Right ventricle myocardium inferior (tissue), 1 donor: ENCODE measurements around the gene SPTLC3. TPM values are rescaled to one million over a fixed set of nuclear protein-coding genes. Genes with fewer than 3 reads are reported as not detected.

Experiments used
- ATAC-seq: fragments of 200-7000 bp; cut with Tn5 transposase; one replicate; pipeline ENCODE4 v1.9.1; 2020; ENCODE audit warnings: mild to moderate bottlenecking, moderate library complexity
- DNase-seq: peaks from one replicate; pipeline ENCODE4 v3.0.0; 2021; ENCODE audit errors: missing footprints
- intact Hi-C: fragments of 100-400 bp; cut with DNase I; formaldehyde crosslinking; loops from one replicate; pipeline ENCODE4 v1.11.0; 2022
- total RNA-seq: library from RNA; stranded (reverse); fragmentation: NEBNext Ultra II Directional; extraction: Animal tissue kit (Norgen Biotek cat#: 25700); gene quantifications from one replicate; pipeline ENCODE4 v1.2.1, GENCODE V29; 2021
- donor health status: DM: no; HTN: yes; CAD: no; lungs with severe emphysema.

The SPTLC3 gene
- total RNA-seq, 1 donor from 2014 or later: 6.9 TPM

DNA sequence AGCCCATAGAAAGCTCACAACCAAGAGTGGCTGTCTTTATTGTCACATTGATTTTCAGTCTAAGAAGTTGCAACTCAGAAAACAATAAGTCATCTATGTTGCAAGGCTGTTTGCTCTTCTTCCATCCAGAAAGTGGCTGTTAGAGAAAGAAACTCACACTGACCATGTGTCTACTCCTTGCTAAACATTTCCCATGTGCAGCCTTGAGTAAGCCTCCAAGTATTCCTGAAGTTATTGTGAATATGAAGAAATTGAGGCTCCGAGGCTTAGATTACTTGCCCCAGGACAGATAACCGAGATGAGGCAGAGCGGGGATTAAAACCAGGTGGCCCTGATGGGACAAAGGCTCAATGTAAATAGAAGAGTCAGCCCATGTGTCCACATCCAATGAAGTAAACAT, 105.0 kb downstream of the SPTLC3 start:
- DNase-seq (no peak), ATAC-seq (no peak)
- intact Hi-C loops: no loop called here

DNA sequence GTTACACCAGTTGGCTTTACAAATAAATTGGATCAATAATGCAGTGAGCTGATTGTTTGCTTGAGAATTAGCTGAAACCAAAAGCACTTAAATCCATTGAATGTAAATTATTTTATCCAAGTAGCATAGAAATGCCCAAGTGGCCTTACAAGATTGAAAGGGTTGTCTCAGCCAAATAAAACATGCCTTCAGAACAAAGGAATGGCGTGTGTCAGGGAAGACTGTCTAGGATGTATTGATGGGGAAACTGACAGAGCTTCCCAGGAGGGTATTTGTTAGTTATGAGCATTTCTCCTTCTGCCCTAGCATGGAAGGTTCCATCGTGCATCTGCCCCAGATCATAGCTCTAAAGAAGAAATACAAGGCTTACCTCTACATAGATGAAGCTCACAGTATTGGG, 108.4 kb downstream of the SPTLC3 start:
- intact Hi-C loops: loop anchor here (5.0 kb wide), 1 partner anchor 430 kb away; no protein-coding TSS in a partner anchor
- ATAC-seq (no peak), DNase-seq (no peak)

DNA sequence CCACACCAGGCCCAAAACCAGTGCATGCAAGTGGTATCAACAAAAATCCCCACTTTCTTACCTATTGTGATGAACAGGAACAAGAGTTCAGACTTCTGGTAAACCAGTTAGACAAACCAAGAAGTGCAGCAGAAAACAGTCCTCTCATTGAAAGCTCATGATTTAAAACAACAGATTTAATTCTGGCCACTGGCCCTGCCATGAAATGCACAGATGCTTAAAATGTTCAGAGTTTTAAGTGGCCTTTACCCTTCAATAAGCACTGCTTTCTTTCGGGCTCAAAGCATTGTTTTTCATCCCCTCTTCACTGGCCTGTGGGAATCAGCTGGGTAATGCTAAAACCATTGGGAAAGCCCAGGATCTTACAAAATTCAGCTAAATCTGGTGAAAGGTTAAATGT, 109.9 kb downstream of the SPTLC3 start:
- intact Hi-C loops: loop anchor here (2.0 to 5.0 kb wide), 3 partner anchors 184 to 654 kb away; no protein-coding TSS in a partner anchor
- no peak for DNase-seq

DNA sequence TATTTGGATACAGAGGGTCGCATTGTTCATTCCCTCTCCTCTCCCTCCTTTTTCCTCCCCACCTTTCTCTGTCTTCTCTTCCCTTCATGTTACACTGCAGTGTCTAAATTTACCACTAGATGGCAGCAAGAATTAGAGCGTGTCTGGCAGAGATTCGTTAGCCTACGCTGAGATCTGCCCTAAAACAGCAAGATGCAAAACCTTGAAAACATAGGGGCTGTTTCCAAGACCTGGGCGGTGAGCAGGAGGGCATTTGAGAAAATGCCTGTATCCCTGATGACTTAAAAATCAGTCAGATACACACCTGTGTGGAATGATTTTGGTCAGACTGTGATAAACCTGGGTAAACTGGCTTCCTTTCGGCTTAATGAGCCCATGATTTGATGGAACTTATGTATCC, 110.8 kb downstream of the SPTLC3 start:
- no peak for DNase-seq
- intact Hi-C loops: loop anchor here (2.0 to 5.0 kb wide), 3 partner anchors 183 to 653 kb away; no protein-coding TSS in a partner anchor
- peak; percentile 57 for ATAC-seq

More for the DNA sequence above, 109.9 kb downstream of the SPTLC3 start:
- no peak for ATAC-seq

DNA sequence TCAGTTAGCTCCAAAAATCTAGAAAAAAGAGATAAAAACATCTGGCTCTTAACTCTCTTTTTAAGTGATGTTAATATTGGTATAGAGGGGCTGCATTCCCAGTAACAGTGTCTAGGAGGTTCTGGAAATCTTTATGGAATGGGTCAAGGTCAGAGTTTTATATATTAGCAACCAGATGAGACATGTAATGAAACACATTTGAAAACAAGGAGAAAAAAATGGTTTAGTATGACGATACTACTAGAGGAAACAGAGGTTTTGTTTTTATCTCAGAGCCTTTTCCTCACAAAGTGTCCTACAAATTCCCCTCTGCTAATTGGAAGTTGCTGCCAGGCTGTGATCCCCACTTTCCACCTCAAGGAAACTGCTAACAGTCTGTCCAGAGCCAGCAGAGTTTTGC, 111.7 kb downstream of the SPTLC3 start:
- intact Hi-C loops: loop anchor here (10.0 kb wide), 1 partner anchor 144 kb away; no protein-coding TSS in a partner anchor
- DNase-seq (no peak), ATAC-seq (no peak)

DNA sequence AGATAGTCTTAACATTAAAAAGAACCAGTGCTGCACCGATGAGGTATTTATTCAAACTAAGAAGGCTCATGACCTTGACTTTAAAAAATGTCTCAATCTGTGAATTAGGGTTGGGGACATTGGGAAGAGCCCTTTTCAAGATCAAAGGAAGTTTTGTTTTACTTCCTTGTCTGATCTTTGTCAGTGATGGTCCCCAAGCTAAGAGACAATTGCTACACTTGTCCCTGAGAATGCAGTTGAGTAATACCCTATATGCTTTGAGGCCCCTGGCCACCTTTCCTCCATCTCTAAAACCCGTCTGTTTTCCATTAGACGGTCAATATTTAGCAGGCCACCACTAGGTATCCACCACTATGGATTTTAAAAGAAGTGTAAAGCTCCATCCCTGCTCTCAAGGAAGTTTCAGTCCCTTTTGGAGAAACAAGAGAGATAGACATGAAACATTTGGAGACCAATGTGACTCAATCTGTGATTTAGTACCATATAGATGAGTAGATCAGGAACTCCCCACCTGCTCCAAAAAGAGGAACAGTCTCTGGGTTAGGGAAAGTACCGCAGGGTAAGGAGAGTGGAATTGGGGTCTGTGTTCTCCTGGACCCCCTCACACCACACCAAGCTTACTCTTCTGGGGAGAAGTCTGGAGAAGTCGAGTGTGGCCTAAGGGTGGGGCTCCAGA, 113.2 kb downstream of the SPTLC3 start:
- intact Hi-C loops: loop anchor here (10.0 kb wide), 1 partner anchor 143 kb away; no protein-coding TSS in a partner anchor
- ATAC-seq: no peak
- no peak for DNase-seq

DNA sequence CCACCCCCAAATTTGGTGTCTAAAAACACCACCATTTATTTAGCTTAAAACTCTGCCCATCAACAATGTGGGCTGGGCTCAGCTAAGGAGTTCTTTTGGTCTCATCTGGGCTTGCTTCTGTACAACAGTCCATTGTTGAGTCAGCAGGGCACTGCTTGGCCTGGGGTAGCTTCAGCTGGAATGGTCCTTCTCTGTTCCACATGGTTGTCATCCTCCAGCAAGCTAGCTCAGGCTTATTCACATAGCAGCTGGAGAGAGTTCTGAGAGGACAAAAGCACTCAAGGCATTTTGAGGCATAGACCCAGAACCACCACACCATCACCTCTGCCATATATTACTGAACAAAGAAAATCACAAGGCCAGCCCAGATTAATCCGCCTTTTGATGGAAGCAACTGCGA, 116.7 kb downstream of the SPTLC3 start:
- no peak for ATAC-seq
- intact Hi-C loops: loop anchor here (10.0 kb wide), 1 partner anchor 139 kb away; no protein-coding TSS in a partner anchor
- DNase-seq: no peak

DNA sequence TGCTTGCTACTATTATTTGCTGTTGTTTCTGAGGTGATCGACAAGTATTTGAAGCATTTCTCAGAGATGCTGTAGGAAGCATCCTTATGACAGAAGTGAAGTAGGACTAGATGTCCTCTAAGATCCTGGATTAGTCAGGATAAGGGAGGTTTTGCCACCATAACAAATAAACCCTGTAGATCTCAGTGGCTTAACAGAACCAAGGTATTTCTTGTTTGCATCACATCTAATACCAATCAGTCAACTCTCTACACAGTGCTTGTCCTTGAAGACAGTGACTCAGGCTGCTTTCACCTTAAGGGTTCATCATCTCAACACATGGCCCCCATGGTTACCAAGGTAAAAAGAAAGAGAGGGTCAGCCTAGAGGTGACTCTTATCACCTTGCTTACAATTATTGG, 119.4 kb downstream of the SPTLC3 start:
- DNase-seq (no peak), ATAC-seq (no peak)
- intact Hi-C loops: loop anchor here (10.0 kb wide), 1 partner anchor 137 kb away; no protein-coding TSS in a partner anchor

DNA sequence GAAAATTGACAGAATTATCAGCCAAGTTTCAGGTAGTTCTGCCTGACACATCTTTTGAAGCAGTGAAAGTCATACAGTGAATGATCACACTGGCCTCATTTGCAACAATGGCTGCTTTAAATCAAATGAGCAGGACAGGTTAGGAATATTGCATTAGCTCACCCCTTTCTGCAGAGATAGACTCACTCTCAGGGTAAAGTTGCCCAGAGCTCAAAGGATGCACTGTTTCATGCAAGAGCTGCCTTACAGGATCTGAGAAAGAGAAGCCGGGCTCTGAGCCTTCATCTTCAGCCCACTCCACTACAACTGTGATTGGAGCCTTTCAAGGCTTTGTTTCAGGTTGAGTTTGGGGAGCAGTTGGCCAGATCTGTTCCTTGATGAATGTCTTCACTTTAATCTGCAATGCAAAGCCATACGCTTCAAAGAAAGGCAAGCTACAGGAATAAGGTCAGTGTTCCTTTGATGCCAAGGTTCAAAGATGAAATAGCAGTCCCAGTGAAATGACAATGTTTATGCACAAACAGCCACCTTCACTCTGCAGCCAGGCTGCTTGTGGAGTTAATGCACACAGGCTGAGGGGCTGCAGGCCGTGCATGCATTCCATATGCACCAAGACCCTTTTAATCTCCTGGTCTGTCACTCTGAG, 121.4 kb downstream of the SPTLC3 start:
- DNase-seq (no peak), ATAC-seq (no peak)
- intact Hi-C loops: no loop called here

DNA sequence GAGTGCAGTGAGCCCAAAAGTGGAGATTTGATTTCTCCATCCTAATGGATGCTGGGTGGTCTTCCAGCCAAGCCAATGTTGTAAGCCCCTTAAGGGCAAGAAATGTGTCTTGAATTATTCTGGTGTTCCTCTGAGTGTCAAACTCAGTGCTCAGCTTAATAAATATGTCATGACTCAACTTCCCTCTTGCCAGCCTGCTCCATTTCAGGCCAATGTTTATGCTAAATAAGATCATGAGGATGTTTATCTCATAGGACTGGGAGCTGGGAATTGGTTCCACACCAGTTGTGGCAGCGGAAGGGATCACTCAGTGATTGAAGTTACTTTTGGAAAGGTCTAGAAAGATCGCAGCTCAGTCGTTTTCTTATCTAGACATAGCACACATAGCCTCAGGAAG, 121.9 kb downstream of the SPTLC3 start:
- ATAC-seq: no peak
- no peak for DNase-seq
- intact Hi-C loops: no loop called here

DNA sequence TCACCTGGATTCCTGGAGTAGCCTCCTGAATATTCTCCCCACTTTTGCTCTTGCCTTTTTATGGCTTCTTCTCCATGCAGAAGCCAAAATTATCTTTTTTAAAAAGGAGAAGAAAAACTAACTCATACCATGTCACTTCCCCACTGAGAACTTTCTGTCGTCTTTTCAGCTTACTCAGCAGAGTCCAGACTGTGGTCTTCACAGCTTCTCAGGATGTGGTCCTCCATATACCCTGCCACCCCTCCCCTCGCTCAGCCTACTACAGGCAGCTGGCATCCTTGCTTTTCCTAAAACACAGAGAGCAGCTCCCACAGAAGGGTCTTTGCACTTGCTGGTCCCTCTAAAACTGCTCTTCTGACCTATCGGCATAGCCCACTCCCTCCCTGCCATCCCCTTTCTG, 122.9 kb downstream of the SPTLC3 start:
- DNase-seq: no peak
- ATAC-seq: peak; percentile 26
- intact Hi-C loops: no loop called here

DNA sequence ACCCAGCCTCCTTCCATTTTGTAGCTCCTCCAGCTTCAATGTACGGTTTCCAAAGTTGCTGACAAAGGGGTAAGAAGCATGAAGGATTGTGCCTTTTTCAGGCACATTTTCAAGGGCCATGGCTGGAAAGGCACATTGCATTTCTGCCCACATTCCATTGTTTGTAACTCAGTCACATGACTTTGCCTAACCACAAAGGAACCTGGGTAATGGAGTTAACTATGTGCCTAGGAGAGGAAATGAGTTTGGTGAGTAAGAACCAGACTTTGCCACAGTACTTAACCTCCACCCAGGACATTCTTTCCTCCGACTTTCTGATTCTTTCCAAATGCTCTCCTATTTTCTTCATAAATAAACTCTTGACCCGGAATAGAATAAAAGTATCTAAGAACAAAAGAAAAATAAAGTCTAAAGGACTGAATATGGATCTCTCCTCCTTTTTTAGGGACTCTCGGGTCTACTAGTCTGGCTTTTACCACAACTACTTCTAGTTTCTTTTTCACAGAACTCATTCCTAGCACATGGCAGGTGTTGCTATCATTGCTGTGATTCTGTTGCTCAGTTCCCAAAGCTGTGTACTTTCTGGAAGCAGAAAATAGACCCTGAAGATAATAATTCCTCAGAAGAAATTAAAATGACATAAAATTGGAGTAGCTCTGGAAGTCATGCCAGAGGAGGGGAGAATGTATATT, 130.8 kb downstream of the SPTLC3 start:
- intact Hi-C loops: no loop called here
- ATAC-seq (no peak), DNase-seq (no peak)

DNA sequence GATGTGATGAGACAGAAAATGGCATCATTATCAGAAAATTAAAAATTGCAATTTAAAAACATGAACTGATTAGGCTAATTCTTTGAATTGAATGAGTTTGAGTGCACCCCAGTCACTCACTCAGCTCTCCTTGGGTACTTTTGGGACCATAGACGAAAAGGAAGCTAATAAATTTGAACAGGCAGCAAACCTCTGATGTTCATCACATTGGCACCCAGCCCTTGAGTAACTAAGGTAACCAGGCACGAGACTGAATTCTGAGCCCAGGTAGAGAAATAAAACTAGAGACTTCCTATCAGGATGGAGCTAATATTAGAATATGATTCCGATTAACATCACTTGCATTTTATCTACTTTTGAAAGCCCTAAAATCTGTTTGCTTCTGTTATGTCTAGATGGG, 131.4 kb downstream of the SPTLC3 start:
- DNase-seq: no peak
- ATAC-seq: no peak
- intact Hi-C loops: no loop called here

DNA sequence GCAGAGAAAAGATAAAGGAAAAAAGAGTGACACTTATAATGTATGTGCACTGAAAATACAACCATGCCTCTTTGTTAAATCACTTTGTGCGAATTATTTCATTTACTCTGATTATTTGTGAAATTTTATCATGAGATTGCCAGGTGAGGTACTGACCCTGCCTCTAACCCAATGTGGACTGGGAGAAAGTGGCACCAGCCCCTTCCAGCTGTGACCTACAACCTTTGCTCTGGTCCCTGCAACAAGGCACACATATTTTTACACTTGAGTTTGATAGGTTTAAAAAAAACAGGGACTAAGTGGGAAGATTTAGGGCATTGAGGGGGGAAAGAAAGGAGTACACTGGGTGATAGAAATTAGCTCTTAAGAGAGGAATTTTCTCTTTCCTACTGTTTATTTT, 132.0 kb downstream of the SPTLC3 start:
- no peak for DNase-seq
- ATAC-seq: no peak
- intact Hi-C loops: no loop called here

DNA sequence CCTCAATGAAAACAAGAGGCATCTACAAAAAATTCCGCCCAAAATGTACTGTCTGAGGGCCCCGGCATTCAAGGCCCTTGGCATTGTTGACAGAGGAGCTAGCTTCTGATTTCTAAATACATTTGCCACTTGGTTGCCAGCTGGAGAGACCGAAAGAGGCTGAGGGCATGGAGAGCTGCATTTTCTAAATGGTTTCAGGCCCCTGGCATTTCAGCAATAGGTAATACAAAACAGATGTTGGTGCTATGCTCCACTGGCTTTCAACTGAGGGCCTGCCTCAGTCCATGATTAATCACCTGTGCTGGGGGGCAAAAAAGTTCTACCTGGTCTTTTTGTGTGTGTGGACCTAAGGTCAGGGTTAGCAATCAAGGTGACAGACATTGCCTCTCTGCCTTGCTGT, 132.8 kb downstream of the SPTLC3 start:
- intact Hi-C loops: no loop called here
- DNase-seq (no peak), ATAC-seq (no peak)

DNA sequence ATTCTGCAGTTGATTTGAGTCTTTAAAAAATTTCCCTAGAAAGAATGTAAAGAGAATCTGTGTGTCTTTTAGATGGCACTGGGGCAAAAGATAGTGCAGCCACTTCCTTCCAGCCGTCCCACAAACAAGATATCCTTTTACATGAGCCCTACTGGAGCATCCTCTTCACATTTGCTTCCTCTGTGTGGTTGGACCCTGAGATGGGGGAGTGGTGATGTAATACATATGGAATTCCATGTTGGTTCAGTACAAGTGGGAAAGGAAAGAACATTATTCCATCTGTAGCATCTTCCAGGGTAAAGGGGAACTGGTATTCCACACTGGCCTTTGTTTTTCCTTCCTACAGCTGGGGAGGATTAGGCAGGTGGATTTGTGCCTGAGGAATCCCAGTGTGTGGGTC, 133.4 kb downstream of the SPTLC3 start:
- no peak for DNase-seq
- intact Hi-C loops: no loop called here
- ATAC-seq: no peak

DNA sequence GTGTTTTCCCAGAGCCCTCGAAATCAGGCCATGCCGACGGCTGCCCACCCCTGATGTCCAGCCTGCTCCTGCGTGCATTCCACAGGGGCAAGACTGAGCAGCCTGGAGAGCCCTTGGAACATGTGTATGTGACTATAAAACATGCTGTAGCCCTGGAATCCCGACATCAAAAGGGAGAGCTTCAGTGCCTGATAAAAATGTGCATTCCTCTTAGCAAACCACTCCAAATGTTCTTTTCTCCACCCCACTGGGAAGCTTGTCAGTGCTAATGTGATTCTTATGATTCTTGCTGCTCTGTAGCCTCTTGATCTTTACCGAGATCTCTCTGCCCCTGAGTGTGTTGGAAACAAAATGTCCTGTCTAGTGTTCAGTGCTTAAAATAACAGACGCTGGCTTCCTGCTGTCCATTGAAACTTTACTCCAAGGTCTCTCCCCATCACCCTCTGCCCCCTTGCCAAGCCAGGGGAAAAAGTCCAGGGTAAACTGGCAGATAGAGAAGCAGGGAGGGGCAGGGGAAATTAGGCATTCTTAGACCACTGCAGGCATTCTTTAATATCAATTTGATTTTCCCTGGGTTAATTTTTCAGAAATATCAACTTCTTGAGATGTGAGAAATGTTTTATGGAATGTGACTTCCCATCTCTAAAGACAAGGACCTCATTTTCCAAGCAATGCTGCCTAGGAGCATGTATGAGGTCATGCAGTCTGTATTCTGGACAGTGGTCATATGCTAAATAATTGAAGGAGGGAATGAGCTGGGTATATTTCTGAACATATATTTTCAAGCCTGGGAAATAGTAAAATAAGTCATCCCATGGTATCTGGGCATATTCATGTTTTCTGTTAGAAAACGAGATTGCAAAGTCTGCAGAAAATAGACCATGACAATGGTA, 138.5 kb downstream of the SPTLC3 start:
- intact Hi-C loops: no loop called here
- ATAC-seq: peak; percentile 80
- no peak for DNase-seq

DNA sequence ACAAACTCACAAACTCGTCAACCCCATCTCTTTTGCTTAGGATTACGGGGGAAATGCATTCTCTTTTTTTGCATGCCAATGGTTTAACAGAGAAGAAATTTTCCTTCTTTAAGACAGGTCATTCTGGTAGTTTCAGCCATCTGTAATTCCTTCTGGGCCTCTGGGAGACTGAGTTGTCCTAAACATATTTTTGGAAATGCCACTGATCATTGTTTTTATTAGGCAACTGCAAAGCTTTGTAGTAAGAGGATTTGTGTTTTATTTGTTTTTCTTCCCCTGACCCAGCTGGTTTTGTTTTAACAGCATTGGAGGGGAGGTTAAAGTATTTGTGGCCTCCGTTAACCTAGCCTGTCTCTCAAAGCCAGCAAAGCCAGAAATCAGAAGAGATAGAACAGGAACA, 139.2 kb downstream of the SPTLC3 start:
- intact Hi-C loops: no loop called here
- ATAC-seq (no peak), DNase-seq (no peak)

DNA sequence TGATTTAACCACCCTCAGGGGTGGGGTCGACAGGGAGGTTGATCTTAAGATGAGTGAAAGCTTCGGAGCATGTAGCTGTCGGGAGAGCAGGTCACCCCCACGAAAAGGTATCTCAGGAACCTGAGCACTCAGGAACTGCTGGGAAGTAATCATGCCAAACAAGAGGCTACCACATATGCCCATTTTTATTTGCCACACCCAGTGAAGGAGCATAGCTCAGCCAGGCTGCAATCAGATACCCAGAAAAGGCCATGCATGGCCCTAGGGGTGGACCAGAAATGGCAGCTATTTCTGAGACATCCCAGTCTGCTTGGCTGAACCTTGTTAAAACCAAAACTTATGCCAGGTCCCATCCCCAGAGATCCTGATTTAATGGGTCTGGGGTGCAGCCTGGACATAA, 139.6 kb downstream of the SPTLC3 start:
- intact Hi-C loops: no loop called here
- no peak for DNase-seq
- ATAC-seq: no peak
